Measurements from ENCODE around the gene ZFHX2. TPM values are rescaled to one million over a fixed set of nuclear protein-coding genes. Genes with fewer than 3 reads are reported as not detected.

The ZFHX2 gene
- polyA plus RNA-seq, 1 donor (not counting 4 experiments of a cell fraction or from before 2014, with no cell fraction given) = 0.18 TPM

DNA sequence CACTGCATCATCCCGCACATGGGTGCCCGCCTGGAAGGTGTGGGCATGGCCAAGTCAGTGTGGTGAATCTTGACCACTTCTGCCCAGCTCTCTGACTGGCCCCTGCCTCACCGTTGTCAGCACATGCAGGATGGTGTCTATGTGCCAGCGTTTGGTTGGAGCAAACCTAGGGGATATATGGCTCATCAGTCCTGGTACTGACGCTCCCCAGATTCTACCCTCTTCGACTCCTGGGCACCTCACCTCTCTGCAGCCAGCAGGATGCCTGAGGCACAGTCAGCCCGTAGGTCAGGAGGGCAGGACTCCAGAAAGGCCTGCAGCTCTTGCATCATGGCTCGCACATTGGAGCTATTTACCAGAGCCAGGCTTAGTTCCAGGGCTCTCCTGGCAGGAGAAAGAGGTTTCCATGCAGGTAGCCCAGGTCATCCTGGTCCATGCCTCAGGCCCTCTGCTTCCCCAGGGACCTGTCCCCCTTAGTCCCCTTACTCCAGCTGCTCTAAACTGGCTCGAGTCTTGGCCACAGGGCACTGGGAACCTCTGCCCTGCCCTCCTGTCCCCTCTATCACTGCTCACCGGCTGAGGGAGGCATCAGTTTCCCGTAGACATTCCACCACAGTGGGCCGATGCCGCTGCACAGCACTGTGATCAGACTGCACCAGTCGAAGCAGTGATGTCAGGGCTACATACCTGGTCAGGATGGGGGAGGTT lies 12.1 kb upstream of the ZFHX2 start:
- dilution Hi-C loops (cut with MboI; ENCODE audit: extremely low pct_ligation_motif_present, low sequenced_read_pairs) = no loop called here
- H3K9ac ChIP-seq (ENCODE audit: control insufficient read depth, extremely low read depth, insufficient read depth, low read length) = no peak overlapping the region
- peaks cover 21% of the 10 kb centered on the region for H3K79me2 ChIP-seq (ENCODE audit: control insufficient read depth, insufficient read depth, low read length)
- no peaks in the 10 kb centered on the region for H3K9me1 ChIP-seq (ENCODE audit: control insufficient read depth, extremely low read depth, insufficient read depth, low read length)
- no peak overlapping the region for H3K4me3 ChIP-seq (ENCODE audit: control insufficient read depth in 2 of 3, extremely low read depth in 1 of 3, insufficient read depth in 2 of 3, low read depth in 1 of 3, low read length in 3 of 3)
- DNase-seq (ENCODE audit: low read depth, low spot score) = no peak
- H3K27me3 ChIP-seq (ENCODE audit: control insufficient read depth, extremely low read depth, insufficient read depth, low read length) = no peaks in the 10 kb centered on the region
- no peak overlapping the region for H2AFZ ChIP-seq (ENCODE audit: control insufficient read depth, low read length)
- H3K9me3 ChIP-seq (ENCODE audit: control insufficient read depth, low read depth, low read length) = no peaks in the 10 kb centered on the region
- H3K4me2 ChIP-seq (ENCODE audit: control insufficient read depth, extremely low read depth, insufficient read depth, low read depth, low read length) = no peak overlapping the region
- peaks cover 17% of the 10 kb centered on the region for H3K4me1 ChIP-seq (ENCODE audit: control insufficient read depth, extremely low read depth, insufficient read depth, low read length)
- no peak for TF ChIP-seq EZH2 (IDR thresholded peaks at IDR 0.05; ENCODE audit: low read length)
- TF ChIP-seq, protein P1, sequence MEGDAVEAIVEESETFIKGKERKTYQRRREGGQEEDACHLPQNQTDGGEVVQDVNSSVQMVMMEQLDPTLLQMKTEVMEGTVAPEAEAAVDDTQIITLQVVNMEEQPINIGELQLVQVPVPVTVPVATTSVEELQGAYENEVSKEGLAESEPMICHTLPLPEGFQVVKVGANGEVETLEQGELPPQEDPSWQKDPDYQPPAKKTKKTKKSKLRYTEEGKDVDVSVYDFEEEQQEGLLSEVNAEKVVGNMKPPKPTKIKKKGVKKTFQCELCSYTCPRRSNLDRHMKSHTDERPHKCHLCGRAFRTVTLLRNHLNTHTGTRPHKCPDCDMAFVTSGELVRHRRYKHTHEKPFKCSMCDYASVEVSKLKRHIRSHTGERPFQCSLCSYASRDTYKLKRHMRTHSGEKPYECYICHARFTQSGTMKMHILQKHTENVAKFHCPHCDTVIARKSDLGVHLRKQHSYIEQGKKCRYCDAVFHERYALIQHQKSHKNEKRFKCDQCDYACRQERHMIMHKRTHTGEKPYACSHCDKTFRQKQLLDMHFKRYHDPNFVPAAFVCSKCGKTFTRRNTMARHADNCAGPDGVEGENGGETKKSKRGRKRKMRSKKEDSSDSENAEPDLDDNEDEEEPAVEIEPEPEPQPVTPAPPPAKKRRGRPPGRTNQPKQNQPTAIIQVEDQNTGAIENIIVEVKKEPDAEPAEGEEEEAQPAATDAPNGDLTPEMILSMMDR (optimal IDR thresholded peaks at IDR 0.05 in 1 of 3, IDR thresholded peaks at IDR 0.05 in 1 of 3, conservative IDR thresholded peaks at IDR 0.05 in 1 of 3; ENCODE audit: extremely low read depth in 1 of 3, insufficient read depth in 2 of 3, low read length in 3 of 3) = no peak
- H4K20me1 ChIP-seq (ENCODE audit: control insufficient read depth, extremely low read depth, insufficient read depth, low read length) = peaks cover 9% of the 10 kb centered on the region
- H3K27ac ChIP-seq (ENCODE audit: control insufficient read depth, insufficient read depth, low read length) = no peak overlapping the region
- no peak for FAIRE-seq
- H3K36me3 ChIP-seq (ENCODE audit: control insufficient read depth in 2 of 2, extremely low read depth in 1 of 2, insufficient read depth in 2 of 2, low read length in 2 of 2) = peaks cover 48 to 54% of the 10 kb centered on the region in 2 experiments

DNA sequence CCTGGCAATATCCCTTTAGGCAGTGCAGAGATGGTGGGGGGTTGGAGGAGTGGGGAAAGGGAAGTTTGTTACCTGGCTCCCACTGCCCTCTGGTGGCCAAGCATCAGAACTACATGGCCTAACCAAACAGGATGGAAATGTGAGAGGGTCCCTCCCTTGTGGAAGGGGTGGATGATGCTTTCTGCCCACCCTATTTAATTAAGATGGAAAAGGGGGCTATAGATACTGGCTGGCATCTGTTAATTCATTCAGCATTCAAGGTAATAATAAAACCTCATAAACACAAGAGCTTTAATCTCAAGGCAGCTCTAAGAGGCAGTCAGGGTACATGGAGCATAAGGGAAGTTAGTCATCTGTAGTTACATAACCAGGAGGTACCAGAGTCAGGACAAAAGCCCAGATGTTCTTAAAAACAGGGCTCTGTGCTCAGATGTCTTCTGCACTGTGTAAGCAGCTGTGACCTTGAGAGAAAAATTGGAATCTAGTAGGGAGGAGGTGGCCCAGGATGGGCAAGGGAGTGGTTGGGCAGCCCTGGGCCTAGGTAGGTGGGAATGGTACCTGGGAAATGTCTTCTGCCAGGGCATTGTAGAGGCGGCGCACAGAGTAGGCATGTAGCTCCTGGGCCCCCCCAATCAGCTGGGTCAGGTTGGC lies 11.4 kb upstream of the ZFHX2 start:
- H3K36me3 ChIP-seq (ENCODE audit: control insufficient read depth in 2 of 2, extremely low read depth in 1 of 2, insufficient read depth in 2 of 2, low read length in 2 of 2) = peaks cover 50 to 59% of the 10 kb centered on the region in 2 experiments
- no peak for FAIRE-seq
- H3K4me2 ChIP-seq (ENCODE audit: control insufficient read depth, extremely low read depth, insufficient read depth, low read depth, low read length) = no peak overlapping the region
- H3K79me2 ChIP-seq (ENCODE audit: control insufficient read depth, insufficient read depth, low read length) = peaks cover 21% of the 10 kb centered on the region
- H3K9ac ChIP-seq (ENCODE audit: control insufficient read depth, extremely low read depth, insufficient read depth, low read length) = no peak overlapping the region
- peaks cover 11% of the 10 kb centered on the region for H3K4me1 ChIP-seq (ENCODE audit: control insufficient read depth, extremely low read depth, insufficient read depth, low read length)
- H3K9me3 ChIP-seq (ENCODE audit: control insufficient read depth, low read depth, low read length) = no peaks in the 10 kb centered on the region
- H2AFZ ChIP-seq (ENCODE audit: control insufficient read depth, low read length) = no peak overlapping the region
- no peaks in the 10 kb centered on the region for H3K27me3 ChIP-seq (ENCODE audit: control insufficient read depth, extremely low read depth, insufficient read depth, low read length)
- no peak overlapping the region for H3K27ac ChIP-seq (ENCODE audit: control insufficient read depth, insufficient read depth, low read length)
- dilution Hi-C loops (cut with MboI; ENCODE audit: extremely low pct_ligation_motif_present, low sequenced_read_pairs) = no loop called here
- no peaks in the 10 kb centered on the region for H3K9me1 ChIP-seq (ENCODE audit: control insufficient read depth, extremely low read depth, insufficient read depth, low read length)
- H3K4me3 ChIP-seq (ENCODE audit: control insufficient read depth in 2 of 3, extremely low read depth in 1 of 3, insufficient read depth in 2 of 3, low read depth in 1 of 3, low read length in 3 of 3) = no peak overlapping the region
- peaks cover 9% of the 10 kb centered on the region for H4K20me1 ChIP-seq (ENCODE audit: control insufficient read depth, extremely low read depth, insufficient read depth, low read length)
- no peak for DNase-seq (ENCODE audit: low read depth, low spot score)
- no peak for TF ChIP-seq EZH2 (IDR thresholded peaks at IDR 0.05; ENCODE audit: low read length)
- TF ChIP-seq, protein P1 (optimal IDR thresholded peaks at IDR 0.05 in 1 of 3, IDR thresholded peaks at IDR 0.05 in 1 of 3, conservative IDR thresholded peaks at IDR 0.05 in 1 of 3; ENCODE audit: extremely low read depth in 1 of 3, insufficient read depth in 2 of 3, low read length in 3 of 3) = peak in 2 of 3 experiments; percentile 89 to 93
